Endothelial cell of umbilical vein (primary cell): ENCODE measurements around the gene EXOC6B. TPM values are rescaled to one million over a fixed set of nuclear protein-coding genes. Genes with fewer than 3 reads are reported as not detected.

ENCODE experiments used
- BruUV-seq: library from RNA; stranded (reverse); fragments of 400-500 nt; replicated peaks from 2 replicates; lab custom pipeline; 2021; lab: Mats Ljungman, UMichigan
- CTCF ChIA-PET: fragments of 300-600, 350-600 bp; sonication (Branson Sonifier 250); formaldehyde crosslinking; loops from one replicate; lab custom pipeline; 2021; ENCODE audit warnings: antibody characterized with exemption, inconsistent platforms; lab: Charles Lee
- POLR2A ChIA-PET: fragments of 300-600, 350-600 bp; sonication (Branson Sonifier 250); formaldehyde crosslinking; loops from one replicate; lab custom pipeline; 2021; ENCODE audit warnings: antibody characterized with exemption, inconsistent platforms; lab: Charles Lee
- DNase-seq: peaks from one replicate; pipeline ENCODE4 v3.0.0-alpha.2; 2011; ENCODE audit warnings: low read depth, low spot score
- FAIRE-seq: peaks from 2 replicates; lab custom pipeline; 2011; peaks lifted over from hg19 to GRCh38; lab: Jason Lieb, UNC
- H2AFZ ChIP-seq: 2 replicates; pipeline ENCODE4 v1.6.0; 2012; ENCODE audit warnings: low read depth, low read length, control low read depth, inconsistent platforms
- H3K27ac ChIP-seq: 2 replicates; pipeline ENCODE4 v1.5.1; 2011; ENCODE audit warnings: low read depth, mild to moderate bottlenecking, control low read depth, low read length, moderate library complexity; ENCODE audit not compliant: insufficient read depth
- H3K27me3 ChIP-seq, 2 experiments: 2 replicates each; pipeline versions ENCODE4 v1.6.0 to v1.6.1; 2011; ENCODE audit warnings: low read length in 2 of 2, mixed read lengths in 1 of 2; ENCODE audit not compliant: control insufficient read depth in 2 of 2, insufficient read depth in 2 of 2
- H3K36me3 ChIP-seq, 2 experiments: 2 replicates in 1 of 2; 3 replicates in 1 of 2; pipeline ENCODE4 v1.5.1; 2011; ENCODE audit warnings: low read length in 2 of 2, mild to moderate bottlenecking in 1 of 2, moderate library complexity in 1 of 2; ENCODE audit not compliant: control insufficient read depth in 2 of 2, insufficient read depth in 2 of 2; ENCODE audit errors: extremely low read depth in 1 of 2
- H3K4me1 ChIP-seq: 3 replicates; pipeline ENCODE4 v1.5.1; 2011; ENCODE audit warnings: mild to moderate bottlenecking, low read length; ENCODE audit not compliant: control insufficient read depth, insufficient read depth; ENCODE audit errors: extremely low read depth
- H3K4me2 ChIP-seq: 2 replicates; pipeline ENCODE4 v1.6.1; 2011; ENCODE audit warnings: low read length, control low read depth, mixed read lengths; ENCODE audit not compliant: insufficient read depth
- H3K4me3 ChIP-seq, 3 experiments: fragments of 200-600 bp in 1 of 3; sonication (generic), shearing (Covaris generic) in 1 of 3; replicated peaks in 1 of 3; 2 replicates each; pipeline ENCODE4 v1.5.1; 2011 to 2016; ENCODE audit warnings: control low read depth in 3 of 3, low read length in 3 of 3, mild to moderate bottlenecking in 2 of 3, inconsistent platforms in 1 of 3, low read depth in 1 of 3, moderate library complexity in 1 of 3; ENCODE audit not compliant: insufficient read depth in 1 of 3
- H3K79me2 ChIP-seq: 2 replicates; pipeline ENCODE4 v1.6.0; 2012; ENCODE audit warnings: low read length, inconsistent platforms; ENCODE audit not compliant: control insufficient read depth, insufficient read depth
- H3K9ac ChIP-seq: replicated peaks from 2 replicates; pipeline ENCODE3; 2011; ENCODE audit warnings: low read length, control low read depth; ENCODE audit not compliant: insufficient read depth; ENCODE audit errors: extremely low read depth
- H3K9me1 ChIP-seq: replicated peaks from 3 replicates; pipeline ENCODE4 v1.6.0; 2011; ENCODE audit warnings: mild to moderate bottlenecking, low read length; ENCODE audit not compliant: control insufficient read depth, insufficient read depth; ENCODE audit errors: extremely low read depth
- H3K9me3 ChIP-seq: replicated peaks from 2 replicates; pipeline ENCODE4 v1.5.1; 2012; ENCODE audit warnings: low read length, inconsistent platforms; ENCODE audit not compliant: control insufficient read depth, insufficient read depth
- H4K20me1 ChIP-seq: replicated peaks from 2 replicates; pipeline ENCODE3; 2011; ENCODE audit warnings: mild to moderate bottlenecking, low read length; ENCODE audit not compliant: control insufficient read depth, insufficient read depth; ENCODE audit errors: extremely low read depth
- EZH2 ChIP-seq: IDR thresholded peaks from 2 replicates; pipeline ENCODE4 v1.6.1; 2012; ENCODE audit warnings: borderline replicate concordance, low read depth, mild to moderate bottlenecking, moderate library complexity, low read length, inconsistent platforms; ENCODE audit not compliant: severe bottlenecking
- FOS ChIP-seq: IDR thresholded peaks from 2 replicates; pipeline ENCODE4 v1.6.1; 2011; ENCODE audit warnings: mild to moderate bottlenecking, low read length, moderate library complexity, borderline replicate concordance; ENCODE audit not compliant: insufficient read depth
- MYC ChIP-seq: IDR thresholded peaks from one replicate; pipeline ENCODE4 v1.6.1; 2011; ENCODE audit warnings: mild to moderate bottlenecking, low read depth, low read length
- POLR2A ChIP-seq: IDR thresholded peaks from 2 replicates; pipeline ENCODE4 v1.6.1; 2012; ENCODE audit warnings: low read depth, mild to moderate bottlenecking, control low read depth, low read length
- POLR2AphosphoS5 ChIP-seq: IDR thresholded peaks from 2 replicates; pipeline ENCODE4 v1.6.1; 2012; ENCODE audit warnings: low read depth, mild to moderate bottlenecking, control low read depth, low read length, moderate library complexity; ENCODE audit not compliant: insufficient read depth
- dilution Hi-C: fragments of 300-500 bp; cut with MboI; formaldehyde crosslinking; loops from one replicate; pipeline ENCODE4 v1.15.0; 2019; ENCODE audit warnings: low sequenced_read_pairs; ENCODE audit not compliant: extremely low pct_ligation_motif_present
- intact Hi-C: fragments of 100-400 bp; cut with micrococcal nuclease; formaldehyde crosslinking; loops from one replicate; pipeline ENCODE4 v1.10.0; 2022
- polyA plus RNA-seq, 4 experiments: library from polyadenylated mRNA; depleted of rRNA in 3 of 4; stranded (reverse) in 3 of 4; unstranded in 1 of 4; fragments of >200 nt; gene quantifications; 2 replicates each; pipeline versions ENCODE4 v1.2.1 to v1.2.3, GENCODE V29; 2011 to 2012; ENCODE audit warnings: missing spikeins in 1 of 4
- total RNA-seq: library from RNA; stranded (reverse); gene quantifications from 2 replicates; pipeline ENCODE4 v1.2.3, GENCODE V29; 2021
- TF ChIP-seq, protein P1 (sequence below), 2 donors: IDR thresholded peaks; 1 replicate in 1 of 2; 2 replicates in 1 of 2; pipeline ENCODE4 v1.5.1; 2011; ENCODE audit warnings: low read length in 2 of 2, mild to moderate bottlenecking in 2 of 2, moderate library complexity in 2 of 2, control low read depth in 1 of 2, inconsistent platforms in 1 of 2, low read depth in 1 of 2; ENCODE audit not compliant: insufficient read depth in 1 of 2; ENCODE audit errors: extremely low read depth in 1 of 2
- TF ChIP-seq, protein P2 (sequence below): IDR thresholded peaks from 2 replicates; pipeline ENCODE4 v1.6.1; 2011; ENCODE audit not compliant: insufficient read depth, insufficient read length

EXOC6B gene
- total and polyA plus RNA-seq, 2 donors (not counting 3 experiments of a cell fraction or from before 2014, with no cell fraction given), result 10.8 to 34.8 TPM

DNA sequence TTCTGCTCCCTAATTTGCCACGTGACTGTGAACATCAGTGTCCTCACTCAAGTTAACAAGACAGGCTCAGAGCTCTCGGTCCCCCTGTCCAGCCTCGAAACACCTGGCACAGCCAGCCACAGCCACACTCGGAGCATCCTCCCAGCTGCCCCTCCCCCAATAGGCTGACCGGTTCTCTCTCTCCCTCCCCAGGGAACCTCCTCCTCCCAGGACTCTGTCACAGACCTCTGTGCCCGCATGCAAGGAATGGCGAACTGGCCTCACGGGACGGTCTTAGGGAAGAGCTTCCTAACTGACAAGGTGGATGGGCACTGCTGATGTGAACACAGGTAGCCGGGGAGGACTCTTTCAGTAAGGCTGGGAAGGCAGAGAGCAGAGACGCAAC is 697.0 kb downstream of the EXOC6B start:
- intact Hi-C loops, result no loop called here
- no peak for FAIRE-seq
- no peak overlapping the region for H2AFZ ChIP-seq

DNA sequence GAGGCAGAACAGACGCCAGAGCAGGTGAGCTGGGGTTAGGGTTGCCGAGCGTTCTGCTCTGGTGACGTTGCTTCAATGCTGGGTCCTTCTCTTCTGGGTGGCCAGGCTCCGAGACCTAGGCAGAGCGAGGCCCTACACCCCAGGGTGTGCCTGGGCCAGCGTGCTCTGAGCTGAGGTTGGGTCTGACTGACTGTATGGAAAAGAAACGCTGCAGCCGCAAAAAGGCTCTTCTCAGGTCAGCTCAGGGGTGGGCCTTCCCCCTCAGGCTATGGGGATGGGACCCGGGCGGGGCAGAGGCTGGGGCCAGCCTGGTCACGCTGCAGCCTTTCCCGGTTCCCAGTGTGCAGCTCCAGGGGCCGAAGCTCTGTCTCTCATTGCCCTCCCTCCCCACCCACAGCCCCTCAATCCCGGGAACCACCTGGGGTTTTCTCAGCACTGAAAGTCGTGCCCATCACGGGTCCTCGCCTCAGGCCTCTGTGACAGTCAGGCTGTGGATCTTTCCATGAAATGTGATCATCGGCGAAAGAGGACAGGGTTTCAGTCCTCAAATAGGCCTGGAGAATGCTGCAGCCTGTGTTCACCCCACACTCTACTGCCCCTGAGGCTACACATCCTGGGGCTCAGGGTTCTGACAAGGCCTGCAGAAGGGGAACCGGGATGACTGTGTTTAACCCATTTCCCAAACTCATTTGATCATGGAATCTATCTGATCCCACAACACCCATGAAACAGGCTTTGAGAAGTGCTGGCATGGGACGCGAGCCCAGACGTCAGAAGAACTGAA is 697.6 kb downstream of the EXOC6B start:
- BruUV-seq, result no TSS peak
- no peaks in the 10 kb centered on the region for H3K36me3 ChIP-seq
- H3K27me3 ChIP-seq, result peaks cover 3 to 8% of the 10 kb centered on the region in 2 experiments
- no peaks in the 10 kb centered on the region for H3K9me1 ChIP-seq
- H3K27ac ChIP-seq, result no peak overlapping the region
- CTCF ChIA-PET, result interaction anchor here (0.9 to 1.6 kb wide), 3 partner anchors 9 to 22 kb away, joined by 3 to 5 read pairs (median 3); no protein-coding TSS in a partner anchor
- FAIRE-seq (no peak), DNase-seq (no peak)
- no peaks in the 10 kb centered on the region for H3K9me3 ChIP-seq
- H2AFZ ChIP-seq, result no peak overlapping the region
- dilution Hi-C loops (no loop called here), intact Hi-C loops (no loop called here)
- no peak overlapping the region for H3K4me3 ChIP-seq
- no peaks in the 10 kb centered on the region for H3K4me1 ChIP-seq
- H4K20me1 ChIP-seq, result no peaks in the 10 kb centered on the region
- POLR2A ChIA-PET, result no interaction called here
- no peaks in the 10 kb centered on the region for H3K79me2 ChIP-seq
- H3K4me2 ChIP-seq, result no peak overlapping the region
- TF ChIP-seq FOS (no peak), POLR2AphosphoS5 (no peak), MYC (no peak), EZH2 (no peak)
- TF ChIP-seq, protein P1, sequence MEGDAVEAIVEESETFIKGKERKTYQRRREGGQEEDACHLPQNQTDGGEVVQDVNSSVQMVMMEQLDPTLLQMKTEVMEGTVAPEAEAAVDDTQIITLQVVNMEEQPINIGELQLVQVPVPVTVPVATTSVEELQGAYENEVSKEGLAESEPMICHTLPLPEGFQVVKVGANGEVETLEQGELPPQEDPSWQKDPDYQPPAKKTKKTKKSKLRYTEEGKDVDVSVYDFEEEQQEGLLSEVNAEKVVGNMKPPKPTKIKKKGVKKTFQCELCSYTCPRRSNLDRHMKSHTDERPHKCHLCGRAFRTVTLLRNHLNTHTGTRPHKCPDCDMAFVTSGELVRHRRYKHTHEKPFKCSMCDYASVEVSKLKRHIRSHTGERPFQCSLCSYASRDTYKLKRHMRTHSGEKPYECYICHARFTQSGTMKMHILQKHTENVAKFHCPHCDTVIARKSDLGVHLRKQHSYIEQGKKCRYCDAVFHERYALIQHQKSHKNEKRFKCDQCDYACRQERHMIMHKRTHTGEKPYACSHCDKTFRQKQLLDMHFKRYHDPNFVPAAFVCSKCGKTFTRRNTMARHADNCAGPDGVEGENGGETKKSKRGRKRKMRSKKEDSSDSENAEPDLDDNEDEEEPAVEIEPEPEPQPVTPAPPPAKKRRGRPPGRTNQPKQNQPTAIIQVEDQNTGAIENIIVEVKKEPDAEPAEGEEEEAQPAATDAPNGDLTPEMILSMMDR (IDR thresholded peaks at IDR 0.05; ENCODE audit: extremely low read depth in 1 of 2, insufficient read depth in 1 of 2, low read depth in 1 of 2, low read length in 2 of 2), result no peak
- TF ChIP-seq, protein P2, sequence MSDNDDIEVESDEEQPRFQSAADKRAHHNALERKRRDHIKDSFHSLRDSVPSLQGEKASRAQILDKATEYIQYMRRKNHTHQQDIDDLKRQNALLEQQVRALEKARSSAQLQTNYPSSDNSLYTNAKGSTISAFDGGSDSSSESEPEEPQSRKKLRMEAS, result no peak
- no peak overlapping the region for H3K9ac ChIP-seq

More for the DNA sequence above, 697.0 kb downstream of the EXOC6B start:
- H3K36me3 ChIP-seq, result no peaks in the 10 kb centered on the region
- no peak overlapping the region for H3K9ac ChIP-seq
- DNase-seq, result no peak
- H4K20me1 ChIP-seq, result no peaks in the 10 kb centered on the region
- no peak overlapping the region for H3K27ac ChIP-seq
- dilution Hi-C loops, result no loop called here
- no peaks in the 10 kb centered on the region for H3K79me2 ChIP-seq
- no peaks in the 10 kb centered on the region for H3K4me1 ChIP-seq
- H3K4me3 ChIP-seq, result no peak overlapping the region
- H3K4me2 ChIP-seq, result no peak overlapping the region
- H3K27me3 ChIP-seq, result peaks cover 2 to 8% of the 10 kb centered on the region in 2 experiments
- ChIA-PET POLR2A (no interaction called here), CTCF (interaction anchor here (1.3 to 1.6 kb wide), 2 partner anchors 8 to 21 kb away, joined by 3 to 5 read pairs; no protein-coding TSS in a partner anchor)
- no TSS peak for BruUV-seq
- no peaks in the 10 kb centered on the region for H3K9me1 ChIP-seq
- TF ChIP-seq EZH2 (no peak), POLR2A (no peak)
- no peaks in the 10 kb centered on the region for H3K9me3 ChIP-seq
